Liver (tissue), 9 donors: ENCODE results near the gene RTEL1. TPM values are rescaled to one million over a fixed set of nuclear protein-coding genes. Genes with fewer than 3 reads are reported as not detected.
"Not testable (repeated sequence)": the region's sequence is repeated elsewhere in the genome, so short reads cannot be mapped to it uniquely, and the experiment has no call there.

Source experiments
- DNase-seq: peaks from one replicate; pipeline ENCODE4 v3.0.0-alpha.2; 2017; ENCODE audit warnings: low spot score
- H3K27ac ChIP-seq, 2 donors: one replicate each; pipeline ENCODE4 v1.7.0; 2013; ENCODE audit warnings: inconsistent platforms in 2 of 2, low read length in 2 of 2, control low read depth in 1 of 2, low read depth in 1 of 2, mild to moderate bottlenecking in 1 of 2
- H3K27me3 ChIP-seq, 4 donors: one replicate each; pipeline versions ENCODE4 v1.6.1 to v1.7.0; 2013; ENCODE audit warnings: low read length in 3 of 4, inconsistent platforms in 1 of 4, mild to moderate bottlenecking in 1 of 4, moderate library complexity in 1 of 4; ENCODE audit not compliant: control insufficient read depth in 4 of 4, insufficient read depth in 4 of 4
- H3K36me3 ChIP-seq, 4 donors: one replicate each; pipeline versions ENCODE4 v1.6.1 to v1.7.0; 2013; ENCODE audit warnings: low read length in 3 of 4, mild to moderate bottlenecking in 3 of 4, low read depth in 1 of 4, moderate library complexity in 1 of 4; ENCODE audit not compliant: control insufficient read depth in 4 of 4, insufficient read depth in 3 of 4
- H3K4me1 ChIP-seq, 4 donors: one replicate each; pipeline versions ENCODE4 v1.6.1 to v1.7.0; 2013; ENCODE audit warnings: low read length in 3 of 4, mild to moderate bottlenecking in 3 of 4, moderate library complexity in 1 of 4; ENCODE audit not compliant: control insufficient read depth in 4 of 4, insufficient read depth in 4 of 4
- H3K4me3 ChIP-seq, 3 donors: one replicate each; pipeline versions ENCODE4 v1.6.1 to v1.7.0; 2013; ENCODE audit warnings: low read length in 3 of 3, control low read depth in 1 of 3, low read depth in 1 of 3, mild to moderate bottlenecking in 1 of 3
- H3K9ac ChIP-seq, 2 donors: one replicate each; pipeline ENCODE4 v1.7.0; 2013; ENCODE audit warnings: low read length in 2 of 2, mild to moderate bottlenecking in 2 of 2, moderate library complexity in 2 of 2, control low read depth in 1 of 2, low read depth in 1 of 2
- H3K9me3 ChIP-seq, 4 donors: one replicate each; pipeline versions ENCODE4 v1.6.1 to v1.7.0; 2013; ENCODE audit warnings: low read length in 3 of 4; ENCODE audit not compliant: control insufficient read depth in 4 of 4
- CTCF ChIP-seq: fragments of 150-350 bp; IDR thresholded peaks from 2 replicates; pipeline ENCODE4 v1.5.1; 2017; ENCODE audit warnings: improper control_type of control experiment, low read depth, low read length; ENCODE audit not compliant: missing input control
- EGR1 ChIP-seq, 2 donors: IDR thresholded peaks; 2 replicates each; pipeline ENCODE4 v1.6.1; 2016 to 2018; ENCODE audit warnings: antibody characterized with exemption in 2 of 2, low read depth in 2 of 2
- FOXA1 ChIP-seq: IDR thresholded peaks from 2 replicates; pipeline ENCODE4 v1.6.1; 2016; ENCODE audit warnings: antibody characterized with exemption
- FOXA2 ChIP-seq: IDR thresholded peaks from 2 replicates; pipeline ENCODE4 v1.6.1; 2016; ENCODE audit warnings: antibody characterized with exemption
- GABPA ChIP-seq, 2 donors: IDR thresholded peaks in 1 of 2; conservative IDR thresholded peaks in 1 of 2; 2 replicates each; pipeline ENCODE4 v1.6.1; 2016; ENCODE audit warnings: antibody characterized with exemption in 2 of 2, mild to moderate bottlenecking in 1 of 2, moderate library complexity in 1 of 2
- HNF4G ChIP-seq: IDR thresholded peaks from 2 replicates; pipeline ENCODE4 v1.6.1; 2016; ENCODE audit warnings: antibody characterized with exemption
- JUND ChIP-seq, 2 donors: IDR thresholded peaks; 2 replicates each; pipeline ENCODE4 v1.6.1; 2016; ENCODE audit warnings: antibody characterized with exemption in 2 of 2
- NR2F2 ChIP-seq: IDR thresholded peaks from 2 replicates; pipeline ENCODE4 v1.6.1; 2016; ENCODE audit warnings: antibody characterized with exemption
- RAD21 ChIP-seq, 2 donors: IDR thresholded peaks; 2 replicates each; pipeline ENCODE4 v1.6.1; 2016; ENCODE audit warnings: antibody characterized with exemption in 2 of 2, mild to moderate bottlenecking in 2 of 2
- REST ChIP-seq: IDR thresholded peaks from 2 replicates; pipeline ENCODE4 v1.6.1; 2016; ENCODE audit warnings: antibody characterized with exemption, mild to moderate bottlenecking
- SP1 ChIP-seq: IDR thresholded peaks from 2 replicates; pipeline ENCODE4 v1.6.1; 2018; ENCODE audit warnings: antibody characterized with exemption, mild to moderate bottlenecking
- TAF1 ChIP-seq: conservative IDR thresholded peaks from 2 replicates; pipeline ENCODE4 v1.6.1; 2016; ENCODE audit warnings: antibody characterized with exemption, mild to moderate bottlenecking
- YY1 ChIP-seq: IDR thresholded peaks from 2 replicates; pipeline ENCODE4 v1.6.1; 2016; ENCODE audit warnings: antibody characterized with exemption, mild to moderate bottlenecking
- WGBS: extraction: QIAGEN DNeasy Blood & Tissue Kit; methylation state at CpG from one replicate; pipeline ENCODE4 v1.1.7; 2013; 5-methylcytosine and 5-hydroxymethylcytosine counted together
- polyA plus RNA-seq, 2 donors: library from polyadenylated mRNA; stranded (reverse) in 1 of 2; unstranded in 1 of 2; fragments of 200-250 nt in 1 of 2; fragments of >200 nt in 1 of 2; fragmentation: Nextera tagmentation in 1 of 2; extraction: Ambion mirVana in 1 of 2; gene quantifications; one replicate each; pipeline versions ENCODE4 v1.2.1 to v1.2.3, GENCODE V29; 2013 to 2015
- total RNA-seq, 2 donors: library from RNA; depleted of rRNA; stranded (reverse); fragments of >200 nt; gene quantifications; one replicate each; pipeline ENCODE4 v1.2.3, GENCODE V29; 2014
- TF ChIP-seq, protein P1 (sequence below): IDR thresholded peaks from 2 replicates; pipeline ENCODE4 v1.6.1; 2016; ENCODE audit warnings: antibody characterized with exemption
- TF ChIP-seq, protein P2 (sequence below): IDR thresholded peaks from 2 replicates; pipeline ENCODE4 v1.6.1; 2016; ENCODE audit warnings: antibody characterized with exemption
- TF ChIP-seq, protein P3 (sequence below): IDR thresholded peaks from 2 replicates; pipeline ENCODE4 v1.6.1; 2016; ENCODE audit warnings: antibody characterized with exemption
- donor health status: healthy.
- donor health status: healthy.
- donor health status: healthy.
- donor health status: healthy.
- donor health status: healthy.

Gene RTEL1
- total and polyA plus RNA-seq, 4 donors, result 3.7 to 16.9 (median 7.4) TPM

- H3K27ac ChIP-seq, result peak overlapping the region in 1 of 2 donors; percentile 90
- TF ChIP-seq FOXA1 (no peak), GABPA (IDR thresholded peaks at IDR 0.05 in 1 of 2, conservative IDR thresholded peaks at IDR 0.05 in 1 of 2) (no peak), FOXA2 (no peak), TAF1 (no peak), CTCF (no peak), JUND (IDR thresholded peaks at IDR 0.05) (no peak), EGR1 (IDR thresholded peaks at IDR 0.05; ENCODE audit: low read depth in 2 of 2) (no peak), RAD21 (IDR thresholded peaks at IDR 0.05) (no peak), SP1 (no peak), HNF4G (no peak), NR2F2 (no peak), YY1 (no peak), REST (no peak)
- TF ChIP-seq, protein P1, sequence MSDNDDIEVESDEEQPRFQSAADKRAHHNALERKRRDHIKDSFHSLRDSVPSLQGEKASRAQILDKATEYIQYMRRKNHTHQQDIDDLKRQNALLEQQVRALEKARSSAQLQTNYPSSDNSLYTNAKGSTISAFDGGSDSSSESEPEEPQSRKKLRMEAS, result no peak
- TF ChIP-seq, protein P2, sequence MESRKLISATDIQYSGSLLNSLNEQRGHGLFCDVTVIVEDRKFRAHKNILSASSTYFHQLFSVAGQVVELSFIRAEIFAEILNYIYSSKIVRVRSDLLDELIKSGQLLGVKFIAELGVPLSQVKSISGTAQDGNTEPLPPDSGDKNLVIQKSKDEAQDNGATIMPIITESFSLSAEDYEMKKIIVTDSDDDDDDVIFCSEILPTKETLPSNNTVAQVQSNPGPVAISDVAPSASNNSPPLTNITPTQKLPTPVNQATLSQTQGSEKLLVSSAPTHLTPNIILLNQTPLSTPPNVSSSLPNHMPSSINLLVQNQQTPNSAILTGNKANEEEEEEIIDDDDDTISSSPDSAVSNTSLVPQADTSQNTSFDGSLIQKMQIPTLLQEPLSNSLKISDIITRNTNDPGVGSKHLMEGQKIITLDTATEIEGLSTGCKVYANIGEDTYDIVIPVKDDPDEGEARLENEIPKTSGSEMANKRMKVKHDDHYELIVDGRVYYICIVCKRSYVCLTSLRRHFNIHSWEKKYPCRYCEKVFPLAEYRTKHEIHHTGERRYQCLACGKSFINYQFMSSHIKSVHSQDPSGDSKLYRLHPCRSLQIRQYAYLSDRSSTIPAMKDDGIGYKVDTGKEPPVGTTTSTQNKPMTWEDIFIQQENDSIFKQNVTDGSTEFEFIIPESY, result no peak
- TF ChIP-seq, protein P3, sequence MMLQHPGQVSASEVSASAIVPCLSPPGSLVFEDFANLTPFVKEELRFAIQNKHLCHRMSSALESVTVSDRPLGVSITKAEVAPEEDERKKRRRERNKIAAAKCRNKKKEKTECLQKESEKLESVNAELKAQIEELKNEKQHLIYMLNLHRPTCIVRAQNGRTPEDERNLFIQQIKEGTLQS, result no peak
- H3K9ac ChIP-seq, result peak overlapping the region in 1 of 2 donors; percentile 57
- H3K4me1 ChIP-seq, result peaks cover 3 to 21% (median 16%) of the 10 kb centered on the region in 4 donors
- no peaks in the 10 kb centered on the region for H3K9me3 ChIP-seq
- DNase-seq, result no peak
- no peaks in the 10 kb centered on the region for H3K27me3 ChIP-seq
- peaks cover 0 to 18% (median 9%) of the 10 kb centered on the region in 4 donors for H3K36me3 ChIP-seq
- H3K4me3 ChIP-seq, result peak overlapping the region; percentile 63 to 88 (median 81)
- WGBS, result 72% methylated on average over 13 of the region's 13 CpGs
Measured at GRCh38 chr20:63659370-63659769, 1.3 kb downstream of the RTEL1 start.

DNA sequence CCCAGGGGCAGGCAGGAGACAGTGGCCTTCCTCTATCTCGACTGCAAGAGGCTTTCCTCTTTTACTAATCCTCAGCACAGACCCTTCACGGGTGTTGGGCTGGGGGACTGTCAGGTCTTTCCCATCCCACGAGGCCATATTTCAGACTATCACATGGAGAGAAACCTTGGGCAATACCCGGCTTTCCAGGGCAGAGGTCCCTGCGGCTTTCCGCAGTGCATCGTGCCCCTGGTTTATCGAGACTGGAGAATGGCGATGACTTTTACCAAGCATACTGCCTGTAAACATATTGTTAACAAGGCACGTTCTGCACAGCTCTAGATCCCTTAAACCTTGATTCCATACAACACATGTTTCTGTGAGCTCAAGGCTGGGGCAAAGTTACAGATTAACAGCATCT lies 2.1 kb downstream of the RTEL1 start:
- H3K4me1 ChIP-seq, result peaks cover 3 to 21% (median 16%) of the 10 kb centered on the region in 4 donors
- DNase-seq, H3K4me3 ChIP-seq, H3K27ac ChIP-seq, H3K9me3 ChIP-seq, H3K27me3 ChIP-seq, H3K9ac ChIP-seq: not testable (repeated sequence)
- H3K36me3 ChIP-seq, result peaks cover 0 to 18% (median 10%) of the 10 kb centered on the region in 4 donors
- 91% methylated on average over 10 of the region's 10 CpGs for WGBS
